ENCODE data around the gene MCTP1.

MCTP1 gene

DNA sequence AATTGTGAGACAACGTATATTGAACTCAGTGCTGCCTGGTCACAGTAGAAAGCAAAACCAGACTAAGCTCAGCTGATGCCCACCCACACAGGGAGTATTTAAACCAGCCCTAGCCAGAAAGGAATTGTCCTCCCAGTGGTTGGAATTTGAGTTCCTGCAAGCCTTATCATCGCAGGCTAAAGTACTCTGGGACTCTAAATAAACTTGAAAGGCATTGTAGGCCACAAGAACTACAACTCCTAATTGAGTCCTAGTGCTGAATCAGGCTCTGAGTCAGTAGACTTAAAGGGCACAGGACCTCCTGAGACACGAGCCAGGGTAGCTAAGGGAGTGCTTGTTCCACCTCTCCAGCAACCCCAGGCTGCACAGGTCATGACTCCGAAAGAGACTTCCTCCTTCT is 171.4 kb downstream of the MCTP1 start:
- DNase-seq = no peak

GRCh38 chr5:95111141-95111540 is 173.8 kb downstream of the MCTP1 start:
- DNase-seq = no peak

DNA sequence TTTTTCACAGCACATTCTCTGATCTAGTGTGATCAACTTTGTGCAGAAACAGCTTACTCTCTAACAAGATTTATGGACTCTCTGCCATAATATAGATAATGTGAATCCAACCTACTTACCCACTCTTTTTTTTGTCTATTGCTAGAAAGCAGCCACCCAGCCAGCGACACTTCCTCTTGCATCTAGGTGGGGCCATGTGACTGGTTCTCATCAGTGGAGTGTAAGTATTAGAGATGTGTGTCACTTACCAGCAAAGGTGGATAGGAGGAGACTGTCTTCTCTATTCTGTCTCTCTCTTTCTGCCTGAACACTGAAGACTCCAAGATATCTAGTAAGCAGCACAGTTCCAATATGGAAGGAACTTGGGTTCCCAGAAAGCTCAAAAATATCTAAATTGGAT is 174.8 kb downstream of the MCTP1 start:
- DNase-seq = no peak

DNA sequence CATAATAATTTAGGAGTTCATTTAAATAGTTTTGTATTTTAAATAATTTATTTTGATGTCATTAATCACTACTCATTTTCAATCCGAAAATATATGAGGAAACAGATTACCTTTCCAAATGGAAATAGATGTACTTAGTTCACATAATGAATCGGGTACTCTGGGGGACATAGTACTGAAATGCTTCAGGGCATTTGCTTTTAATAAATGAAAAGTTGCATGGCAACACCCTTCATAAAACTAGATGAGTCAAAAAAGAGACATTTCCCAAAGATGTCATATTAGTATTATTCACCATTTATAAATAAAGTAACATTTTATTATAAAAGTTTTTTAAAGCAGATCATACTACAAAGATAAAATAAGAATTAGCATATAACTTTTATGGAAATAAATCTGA is 177.8 kb downstream of the MCTP1 start:
- no peak for DNase-seq

DNA sequence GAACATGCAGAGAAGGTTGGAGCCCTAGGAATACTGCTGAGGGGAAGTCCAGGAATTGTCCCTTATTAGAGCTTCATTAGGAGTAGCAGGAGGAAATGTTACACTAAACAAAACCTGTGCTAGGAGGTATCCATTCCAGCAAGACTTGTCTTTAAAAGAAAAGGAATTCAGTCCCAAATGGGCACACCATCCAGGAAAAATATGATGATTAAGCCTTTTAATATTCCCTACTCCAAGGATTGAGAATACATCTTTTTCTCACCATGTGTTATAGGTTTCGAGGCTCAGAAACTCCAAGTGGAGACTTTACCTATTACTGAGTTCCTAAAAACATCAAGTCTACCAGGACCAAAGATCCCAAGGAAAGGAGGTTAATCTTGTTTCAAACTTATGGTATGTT is 179.3 kb downstream of the MCTP1 start:
- no peak for DNase-seq

DNA sequence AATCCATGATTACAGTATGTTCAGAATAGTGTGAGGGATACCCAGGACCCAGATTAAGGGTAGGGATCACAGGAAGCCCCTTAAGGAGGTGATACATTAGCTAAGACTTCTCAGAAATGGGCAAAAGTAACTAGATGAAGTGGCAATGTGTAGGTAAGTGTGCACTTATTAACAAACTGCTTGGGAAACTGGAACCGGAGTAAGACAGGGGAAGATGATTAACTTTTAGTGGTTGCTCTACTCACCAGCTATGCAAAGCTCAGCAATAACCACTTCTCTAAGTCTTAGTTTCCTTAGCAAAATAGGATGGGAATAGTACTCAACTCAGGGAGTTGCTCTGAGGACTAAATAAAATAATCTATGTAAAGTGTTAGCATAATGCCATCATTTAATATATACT is 182.2 kb downstream of the MCTP1 start:
- no peak for DNase-seq

DNA sequence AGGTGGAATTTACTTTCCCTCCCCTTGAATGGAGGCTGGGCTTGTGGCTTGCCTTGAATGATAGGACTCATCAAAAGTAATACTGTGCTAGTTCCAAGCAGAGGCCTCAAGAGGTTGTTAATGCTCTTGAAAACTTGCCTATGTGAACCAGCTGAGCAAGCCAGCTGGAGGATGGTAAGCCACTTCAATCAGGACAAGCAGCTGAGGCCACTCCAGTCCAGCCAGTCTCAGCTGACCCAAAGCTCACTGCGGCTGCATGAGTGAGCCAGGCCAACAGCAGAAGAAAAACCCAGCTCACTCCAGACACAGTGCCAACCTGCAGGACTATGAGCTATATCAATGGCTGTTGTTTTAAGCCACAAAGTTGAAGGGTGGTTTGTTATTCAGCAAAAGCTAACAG is 182.8 kb downstream of the MCTP1 start:
- DNase-seq = no peak

DNA sequence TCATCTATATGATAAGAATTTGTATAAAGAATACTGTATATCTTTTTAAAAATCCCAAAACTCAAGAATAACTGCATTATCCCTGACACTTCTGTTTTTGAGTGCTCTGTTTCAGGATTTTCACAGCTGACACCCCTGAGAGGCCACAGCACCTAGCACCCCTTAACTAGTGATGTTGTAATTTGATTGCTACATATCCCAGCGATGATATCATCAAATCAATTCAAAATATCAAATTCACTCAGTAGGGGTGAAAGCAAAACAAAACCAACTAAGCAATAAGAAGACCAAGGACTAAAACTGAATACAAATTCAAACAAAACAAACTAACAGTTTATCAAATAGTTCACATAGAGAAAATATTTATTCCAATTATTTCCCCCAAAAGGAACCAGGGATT is 184.3 kb downstream of the MCTP1 start:
- no peak for DNase-seq

- DNase-seq = no peak
Measured at GRCh38 chr5:95098012-95098411, 186.9 kb downstream of the MCTP1 start.

DNA sequence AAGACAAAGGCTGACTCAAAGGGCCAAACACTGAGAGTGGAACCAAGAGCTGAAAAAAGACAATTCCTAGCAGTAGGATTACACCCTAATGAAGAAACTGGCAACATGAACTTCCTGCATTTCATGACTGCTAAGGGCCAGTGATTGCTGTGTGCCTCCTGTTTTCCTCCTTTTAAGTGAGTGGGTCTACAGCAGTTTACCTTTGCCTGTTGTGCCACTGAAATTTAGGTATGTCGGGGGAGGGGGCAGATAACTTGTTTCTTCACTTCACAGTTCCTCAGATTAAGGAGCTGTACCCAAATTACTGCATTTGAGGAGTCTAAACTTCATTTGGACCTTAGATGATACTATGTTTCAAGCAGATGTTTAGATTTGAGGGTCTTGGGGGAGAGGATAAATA is 191.7 kb downstream of the MCTP1 start:
- no peak for DNase-seq

- no peak for DNase-seq
Measured at GRCh38 chr5:95090774-95091173, 194.1 kb downstream of the MCTP1 start.

- no peak for DNase-seq
Measured at GRCh38 chr5:95087816-95088317, 197.0 kb downstream of the MCTP1 start.

DNA sequence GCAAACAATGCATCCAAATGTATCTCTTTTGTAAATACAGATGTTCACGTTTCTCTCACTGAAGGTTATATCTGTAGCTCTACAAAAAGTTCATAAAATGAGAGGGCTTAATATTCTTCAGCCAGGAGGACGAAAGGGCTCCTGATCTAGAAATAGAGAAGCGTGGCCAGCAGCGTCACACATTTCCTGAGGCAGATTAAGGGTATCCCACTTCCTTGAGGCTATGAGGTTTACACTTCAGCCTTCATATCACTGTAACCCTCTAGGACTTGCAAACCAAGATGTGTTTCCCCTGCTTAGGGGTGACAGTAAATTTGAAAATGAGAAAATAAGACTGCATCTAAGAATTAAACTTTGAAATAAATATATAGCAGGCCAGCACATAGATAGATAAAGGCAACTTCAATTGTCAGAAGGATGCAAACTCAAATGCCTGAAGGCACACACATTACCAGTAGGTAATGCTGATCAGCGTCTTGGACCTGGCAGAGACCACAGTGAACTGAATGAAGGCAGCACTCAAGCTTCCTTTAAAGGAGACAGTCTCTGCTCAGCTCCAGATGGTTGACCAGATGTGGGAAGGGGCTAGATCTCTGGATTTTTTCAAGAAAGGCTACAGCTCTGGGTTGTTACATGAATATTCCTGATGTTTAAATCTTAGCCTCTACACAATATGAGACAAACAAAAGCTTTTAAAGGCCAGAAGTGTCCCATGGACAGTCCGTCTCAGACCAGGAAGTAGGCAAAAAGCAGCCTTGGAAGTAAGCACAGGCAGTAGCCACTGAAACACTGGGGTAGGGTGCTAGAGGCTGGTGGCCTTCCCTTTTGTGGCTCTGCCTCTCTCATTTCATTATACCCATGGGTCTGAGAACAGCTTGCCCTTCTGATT is 197.7 kb downstream of the MCTP1 start:
- no peak for DNase-seq

DNA sequence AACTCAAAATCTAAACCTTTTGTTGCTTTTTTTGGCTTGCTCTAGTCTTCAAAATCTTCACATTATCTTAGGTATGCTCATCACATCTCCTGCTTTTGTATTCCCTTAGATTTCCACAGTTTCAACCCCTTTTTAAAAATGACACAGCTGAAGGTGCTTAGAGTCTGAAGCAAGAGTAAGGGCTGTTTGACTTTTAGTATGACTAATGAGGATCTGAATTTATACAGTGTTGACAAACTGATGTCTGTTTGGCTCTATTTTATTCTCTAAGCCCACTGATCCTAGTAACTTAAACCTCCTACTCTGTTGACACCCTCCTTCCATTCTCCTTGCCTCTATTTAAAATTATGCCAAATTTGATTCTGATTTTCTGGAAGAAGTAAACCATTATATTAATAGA is 200.1 kb downstream of the MCTP1 start:
- no peak for DNase-seq

DNA sequence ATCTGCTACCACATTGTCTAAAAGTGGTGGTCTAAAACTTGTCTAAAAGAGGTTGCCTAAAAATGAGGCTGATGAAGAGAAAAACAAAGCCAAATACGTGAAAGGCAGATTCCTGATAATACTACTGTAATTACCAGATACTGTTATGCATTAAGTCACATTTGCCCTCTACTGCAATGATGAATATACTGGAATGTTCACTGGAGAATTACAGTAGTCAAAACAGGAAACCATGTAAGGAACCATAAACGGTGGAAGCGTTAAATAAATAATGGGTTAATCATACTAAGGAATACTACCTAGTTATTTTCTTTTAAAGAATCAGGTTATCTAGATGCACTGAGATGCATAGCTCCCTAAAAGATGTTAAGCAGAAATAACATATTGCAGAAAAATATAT is 201.3 kb downstream of the MCTP1 start:
- DNase-seq = no peak

DNA sequence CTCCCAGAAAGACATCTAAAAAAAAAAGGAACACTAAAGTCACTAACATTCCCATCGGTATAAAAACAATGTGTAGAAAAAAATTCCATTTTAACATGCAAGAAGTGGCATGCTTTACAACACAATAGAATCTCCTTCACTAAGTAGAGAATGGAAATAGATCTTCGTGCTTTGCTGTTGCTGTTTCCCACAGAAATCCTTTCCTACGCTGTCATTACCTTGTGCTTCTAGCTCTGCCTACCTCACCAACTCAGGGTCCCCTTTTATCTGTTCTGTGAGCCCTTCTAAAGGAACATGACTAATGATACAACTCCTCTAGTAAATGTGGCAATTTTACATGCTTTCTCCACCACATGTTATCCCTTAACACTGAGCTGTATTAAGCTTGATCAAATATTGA is 202.9 kb downstream of the MCTP1 start:
- no peak for DNase-seq

GRCh38 chr5:95081500-95081960 is 203.4 kb downstream of the MCTP1 start:
- DNase-seq = peak; percentile 20

- no peak for DNase-seq
Measured at GRCh38 chr5:95080441-95080840, 204.5 kb downstream of the MCTP1 start.

DNA sequence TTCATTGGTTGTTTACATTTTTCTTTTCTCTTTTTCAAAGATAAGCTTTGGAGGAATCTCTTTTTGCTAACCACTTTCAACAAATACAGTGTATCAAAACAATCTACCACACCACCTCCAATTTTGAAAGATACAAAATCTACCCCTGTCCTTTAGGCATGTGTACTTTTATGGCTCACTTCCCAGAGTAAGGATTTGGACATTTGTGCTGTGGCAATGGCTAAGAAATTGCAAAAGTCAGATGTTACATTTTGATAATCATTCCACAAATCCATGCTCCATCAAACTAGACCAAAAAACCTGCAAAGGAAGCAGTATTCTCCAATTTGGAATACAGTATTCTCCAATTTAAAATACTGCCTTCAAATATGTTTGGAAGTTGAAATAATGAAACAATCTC is 204.9 kb downstream of the MCTP1 start:
- no peak for DNase-seq

GRCh38 chr5:95078868-95079267 is 206.0 kb downstream of the MCTP1 start:
- no peak for DNase-seq

DNA sequence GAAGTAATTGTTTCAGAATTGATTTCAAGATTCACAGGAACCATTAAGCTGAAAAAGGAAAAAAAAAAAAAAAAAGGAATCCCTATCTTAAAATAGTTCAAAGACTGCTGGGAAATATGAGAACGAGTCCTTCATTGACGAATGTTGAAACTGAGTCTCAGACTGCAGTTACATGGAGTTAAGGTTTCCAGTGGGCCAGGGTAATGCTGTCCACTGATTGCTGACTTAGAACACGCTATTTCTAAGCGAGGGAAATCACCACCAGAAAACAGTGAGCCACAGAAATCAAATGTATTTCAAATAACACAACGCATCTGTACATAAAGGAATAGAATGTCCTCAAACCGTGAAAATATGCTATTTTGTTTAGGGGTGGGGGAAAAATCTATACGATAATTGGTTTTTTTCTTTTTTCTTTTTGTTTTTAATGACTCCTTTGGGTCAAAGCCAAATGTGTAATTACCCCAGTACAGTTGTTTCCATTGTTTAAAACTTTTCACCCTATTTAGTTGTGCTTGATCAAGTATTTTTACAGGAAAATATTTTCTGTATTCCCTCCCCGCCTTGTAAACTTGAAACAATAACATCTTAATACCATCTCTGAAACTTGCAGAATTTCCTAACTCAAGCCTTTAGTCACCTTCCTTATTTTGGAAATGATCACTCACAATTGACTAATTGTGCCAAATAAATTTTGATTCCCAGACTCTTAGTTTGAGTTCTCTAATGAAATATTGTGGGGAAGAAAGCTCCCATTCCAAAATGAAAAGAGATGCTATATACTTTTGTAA is 208.3 kb downstream of the MCTP1 start:
- no peak for DNase-seq

- DNase-seq = no peak
Measured at GRCh38 chr5:95075111-95075510, 209.8 kb downstream of the MCTP1 start.

GRCh38 chr5:95072281-95072680 is 212.6 kb downstream of the MCTP1 start:
- no peak for DNase-seq

- DNase-seq = no peak
Measured at GRCh38 chr5:95070866-95071265, 214.0 kb downstream of the MCTP1 start.

Data from activated CD4-positive, alpha-beta T cell treated with anti-CD3 and anti-CD28 coated beads for 48 hours (primary cell).